Colonic mucosa (tissue), 4 donors: Measurements from ENCODE around the gene CTRB2. TPM values are rescaled to one million over a fixed set of nuclear protein-coding genes. Genes with fewer than 3 reads are reported as not detected.

Source experiments
- DNase-seq: peaks from one replicate; pipeline ENCODE4 v3.0.0-alpha.2; 2020
- H3K27ac ChIP-seq: fragments of 200-600 bp; one replicate; pipeline ENCODE4 v1.8.0; 2021
- H3K27me3 ChIP-seq: fragments of 200-600 bp; one replicate; pipeline ENCODE4 v1.8.0; 2021
- H3K36me3 ChIP-seq: fragments of 200-600 bp; one replicate; pipeline ENCODE4 v1.8.0; 2021
- H3K4me1 ChIP-seq: fragments of 200-600 bp; one replicate; pipeline ENCODE4 v1.8.0; 2021; ENCODE audit warnings: mild to moderate bottlenecking
- H3K4me3 ChIP-seq: fragments of 200-600 bp; one replicate; pipeline ENCODE4 v1.8.0; 2021
- H3K9ac ChIP-seq, 2 donors: one replicate each; pipeline ENCODE4 v1.7.0; 2013; ENCODE audit warnings: control low read depth in 2 of 2, low read depth in 2 of 2, low read length in 2 of 2
- H3K9me3 ChIP-seq: fragments of 200-600 bp; one replicate; pipeline ENCODE4 v1.8.0; 2021
- CTCF ChIP-seq: fragments of 200-600 bp; IDR thresholded peaks from one replicate; pipeline ENCODE4 v1.8.0; 2022; ENCODE audit warnings: antibody characterized with exemption, mild to moderate bottlenecking
- intact Hi-C: fragments of 100-400 bp; cut with DNase I; formaldehyde crosslinking; loops from one replicate; pipeline ENCODE4 v1.14.1; 2022
- total RNA-seq, 2 donors: library from RNA; stranded (reverse); fragmentation: NEBNext Ultra II Directional in 1 of 2; extraction: Animal tissue kit (Norgen Biotek cat#: 25700) in 1 of 2; gene quantifications; one replicate each; pipeline ENCODE4 v1.2.1, GENCODE V29; 2021
- donor health status: healthy.
- donor health status: DM: no; HTN: no; CAD: no.
- donor health status: DM: no; HTN: no; CAD: no.

CTRB2 gene
- total RNA-seq, 2 donors from 2014 or later = 29.1 TPM; not detected in 1

GRCh38 chr16:75248536-75249380 is 41.8 kb upstream of the CTRB2 start:
- no peaks in the 10 kb centered on the region for H3K9me3 ChIP-seq
- no peak for DNase-seq
- peak overlapping the region; percentile 94 for H3K27ac ChIP-seq
- TF ChIP-seq CTCF = no peak
- no peaks in the 10 kb centered on the region for H3K36me3 ChIP-seq
- H3K4me1 ChIP-seq = peaks cover 56% of the 10 kb centered on the region
- peak overlapping the region; percentile 91 for H3K4me3 ChIP-seq
- H3K9ac ChIP-seq = peak overlapping the region; percentile 44 to 98
- intact Hi-C loops = no loop called here
- H3K27me3 ChIP-seq = peaks cover 4% of the 10 kb centered on the region

GRCh38 chr16:75248142-75248535 is 41.2 kb upstream of the CTRB2 start:
- TF ChIP-seq CTCF = no peak
- Histone ChIP-seq H3K36me3 (no peaks in the 10 kb centered on the region), H3K4me3 (no peak overlapping the region), H3K9ac (peak overlapping the region; percentile 44 to 98), H3K27me3 (peaks cover 4% of the 10 kb centered on the region), H3K27ac (peak overlapping the region; percentile 32), H3K9me3 (no peaks in the 10 kb centered on the region), H3K4me1 (peaks cover 56% of the 10 kb centered on the region)
- intact Hi-C loops = no loop called here
- no peak for DNase-seq

GRCh38 chr16:75247249-75247648 is 40.3 kb upstream of the CTRB2 start:
- intact Hi-C loops = no loop called here
- Histone ChIP-seq H3K9me3 (no peaks in the 10 kb centered on the region), H3K27ac (peak overlapping the region; percentile 32), H3K9ac (peak overlapping the region in 1 of 2 donors; percentile 98), H3K4me3 (no peak overlapping the region), H3K27me3 (peaks cover 4% of the 10 kb centered on the region), H3K36me3 (peaks cover 1% of the 10 kb centered on the region), H3K4me1 (peaks cover 50% of the 10 kb centered on the region)
- no peak for TF ChIP-seq CTCF
- no peak for DNase-seq

- TF ChIP-seq CTCF = no peak
- H3K36me3 ChIP-seq = peaks cover 7% of the 10 kb centered on the region
- no peak overlapping the region for H3K4me3 ChIP-seq
- peak overlapping the region in 1 of 2 donors; percentile 98 for H3K9ac ChIP-seq
- H3K27ac ChIP-seq = peak overlapping the region; percentile 32
- no peaks in the 10 kb centered on the region for H3K9me3 ChIP-seq
- intact Hi-C loops = no loop called here
- DNase-seq = no peak
- peaks cover 44% of the 10 kb centered on the region for H3K4me1 ChIP-seq
- peaks cover 4% of the 10 kb centered on the region for H3K27me3 ChIP-seq
Observed at GRCh38 chr16:75246504-75247205, 39.7 kb upstream of the CTRB2 start.

GRCh38 chr16:75244844-75245758 is 38.1 kb upstream of the CTRB2 start:
- peak overlapping the region; percentile 18 to 43 for H3K9ac ChIP-seq
- peak overlapping the region; percentile 76 for H3K27ac ChIP-seq
- no peaks in the 10 kb centered on the region for H3K27me3 ChIP-seq
- no peak for TF ChIP-seq CTCF
- H3K36me3 ChIP-seq = peaks cover 7% of the 10 kb centered on the region
- no peaks in the 10 kb centered on the region for H3K9me3 ChIP-seq
- intact Hi-C loops = no loop called here
- DNase-seq = peak; percentile 65
- H3K4me1 ChIP-seq = peaks cover 44% of the 10 kb centered on the region
- H3K4me3 ChIP-seq = no peak overlapping the region
